IMR-90 (cell line): Measurements from ENCODE around the gene ITGA2. TPM values are rescaled to one million over a fixed set of nuclear protein-coding genes. Genes with fewer than 3 reads are reported as not detected.

Experiments
- ATAC-seq: fragments of 200-7000 bp; cut with Tn5 transposase; 2 replicates; pipeline ENCODE4 v1.9.1; 2020; ENCODE audit warnings: low read depth, mild to moderate bottlenecking, moderate library complexity
- BruUV-seq: library from RNA; stranded (reverse); fragments of 400-500 nt; replicated peaks from 2 replicates; lab custom pipeline; 2021; lab: Mats Ljungman, UMichigan
- CTCF ChIA-PET: fragments of 300-600 bp; formaldehyde crosslinking; extraction: SDS; loops from one replicate; lab custom pipeline; 2021; ENCODE audit warnings: antibody characterized with exemption; lab: Yijun Ruan, JAX
- POLR2A ChIA-PET: fragments of 300-600 bp; sonication (Branson Sonifier 250); formaldehyde crosslinking; loops from one replicate; lab custom pipeline; 2022; ENCODE audit warnings: antibody characterized with exemption; ENCODE audit not compliant: unreplicated experiment; lab: Charles Lee
- DNase-seq: peaks from one replicate; pipeline ENCODE4 v3.0.0; 2013
- H2AFZ ChIP-seq: replicated peaks from 2 replicates; pipeline ENCODE3; 2013; ENCODE audit warnings: low read length, mild to moderate bottlenecking; ENCODE audit not compliant: poor library complexity
- H2AK5ac ChIP-seq: 2 replicates; pipeline ENCODE4 v1.6.1; 2013; ENCODE audit warnings: low read depth, low read length, inconsistent platforms
- H2AK9ac ChIP-seq: replicated peaks from 2 replicates; pipeline ENCODE3; 2013; ENCODE audit warnings: mild to moderate bottlenecking, low read depth, low read length, moderate library complexity; ENCODE audit not compliant: poor library complexity
- H2BK120ac ChIP-seq: 2 replicates; pipeline ENCODE4 v1.6.1; 2013; ENCODE audit warnings: low read depth, low read length, inconsistent platforms
- H2BK15ac ChIP-seq: 3 replicates; pipeline ENCODE4 v1.6.1; 2013; ENCODE audit warnings: low read depth, low read length, inconsistent platforms
- H2BK20ac ChIP-seq: 2 replicates; pipeline ENCODE4 v1.6.1; 2013; ENCODE audit warnings: low read depth, mild to moderate bottlenecking, inconsistent platforms, low read length, moderate library complexity
- H2BK5ac ChIP-seq: 2 replicates; pipeline ENCODE4 v1.6.1; 2013; ENCODE audit warnings: mild to moderate bottlenecking, low read depth, low read length, inconsistent platforms; ENCODE audit not compliant: poor library complexity, severe bottlenecking
- H3K14ac ChIP-seq: replicated peaks from 2 replicates; pipeline ENCODE4 v1.6.1; 2013; ENCODE audit warnings: low read depth, low read length, inconsistent platforms
- H3K18ac ChIP-seq: 2 replicates; pipeline ENCODE4 v1.6.1; 2013; ENCODE audit warnings: low read depth, low read length, control low read depth
- H3K23ac ChIP-seq: 2 replicates; pipeline ENCODE4 v1.6.1; 2013; ENCODE audit warnings: low read depth, low read length, inconsistent platforms
- H3K27ac ChIP-seq: 2 replicates; pipeline ENCODE4 v1.5.1; 2013; ENCODE audit warnings: mild to moderate bottlenecking, control low read depth, low read length; ENCODE audit not compliant: insufficient read depth
- H3K27me3 ChIP-seq: 2 replicates; pipeline ENCODE4 v1.6.1; 2013; ENCODE audit warnings: low read length; ENCODE audit not compliant: control insufficient read depth, insufficient read depth
- H3K36me3 ChIP-seq: 2 replicates; pipeline ENCODE4 v1.6.1; 2013; ENCODE audit warnings: low read length, mixed read lengths; ENCODE audit not compliant: control insufficient read depth, insufficient read depth
- H3K4ac ChIP-seq: 2 replicates; pipeline ENCODE4 v1.6.1; 2013; ENCODE audit warnings: low read depth, low read length, inconsistent platforms
- H3K4me1 ChIP-seq: 2 replicates; pipeline ENCODE4 v1.6.1; 2013; ENCODE audit warnings: low read length, mixed read lengths; ENCODE audit not compliant: control insufficient read depth, insufficient read depth
- H3K4me2 ChIP-seq: 2 replicates; pipeline ENCODE4 v1.6.1; 2013; ENCODE audit warnings: low read depth, mild to moderate bottlenecking, control low read depth, low read length, moderate library complexity
- H3K4me3 ChIP-seq: 2 replicates; pipeline ENCODE4 v1.5.1; 2013; ENCODE audit warnings: low read depth, mild to moderate bottlenecking, control low read depth, low read length, moderate library complexity; ENCODE audit not compliant: insufficient read depth
- H3K56ac ChIP-seq: 2 replicates; pipeline ENCODE4 v1.6.1; 2013; ENCODE audit warnings: low read length, inconsistent platforms; ENCODE audit not compliant: insufficient read depth; ENCODE audit errors: extremely low read depth
- H3K79me1 ChIP-seq, 2 experiments: 2 replicates each; pipeline ENCODE4 v1.6.1; 2013; ENCODE audit warnings: low read length in 2 of 2, inconsistent platforms in 1 of 2, low read depth in 1 of 2
- H3K9ac ChIP-seq: 2 replicates; pipeline ENCODE4 v1.6.1; 2013; ENCODE audit warnings: low read depth, low read length, control low read depth
- H3K9me1 ChIP-seq: 2 replicates; pipeline ENCODE4 v1.6.1; 2013; ENCODE audit warnings: low read length, inconsistent platforms; ENCODE audit not compliant: insufficient read depth
- H3K9me3 ChIP-seq: 2 replicates; pipeline ENCODE4 v1.6.1; 2013; ENCODE audit warnings: low read length; ENCODE audit not compliant: control insufficient read depth, insufficient read depth
- H4K20me1 ChIP-seq: 2 replicates; pipeline ENCODE4 v1.6.1; 2013; ENCODE audit warnings: low read length, inconsistent platforms; ENCODE audit not compliant: insufficient read depth
- H4K5ac ChIP-seq: 2 replicates; pipeline ENCODE4 v1.6.1; 2013; ENCODE audit warnings: mild to moderate bottlenecking, low read depth, low read length, control low read depth
- H4K8ac ChIP-seq, 2 experiments: 2 replicates each; pipeline ENCODE4 v1.6.1; 2013; ENCODE audit warnings: low read depth in 2 of 2, low read length in 2 of 2, control low read depth in 1 of 2, inconsistent platforms in 1 of 2
- H4K91ac ChIP-seq: 2 replicates; pipeline ENCODE4 v1.6.1; 2013; ENCODE audit warnings: low read depth, low read length, inconsistent platforms; ENCODE audit not compliant: insufficient read depth
- POLR2A ChIP-seq: IDR thresholded peaks from 2 replicates; pipeline ENCODE4 v1.6.1; 2012; ENCODE audit warnings: mild to moderate bottlenecking, low read depth, low read length
- WGBS, 2 experiments: methylation state at CpG; one replicate each; pipeline versions ENCODE4 v1.1.5 to v1.1.7; 2013; ENCODE audit warnings: missing lambda C conversion rate in 2 of 2; ENCODE audit not compliant: insufficient read length in 1 of 2; ENCODE audit errors: extremely low coverage in 2 of 2; 5-methylcytosine and 5-hydroxymethylcytosine counted together
- dilution Hi-C: fragments of 300-500 bp; cut with HindIII; formaldehyde crosslinking; loops from one replicate; pipeline ENCODE4 v1.14.3; 2018; ENCODE audit warnings: low sequenced_read_pairs; ENCODE audit not compliant: unreplicated experiment
- in situ Hi-C: fragments of 300-500 bp; cut with MboI; formaldehyde crosslinking; loops from 3 replicates; pipeline ENCODE4 v1.14.3; 2019; ENCODE audit warnings: low sequenced_read_pairs, inconsistent platforms, mixed read lengths
- intact Hi-C: fragments of 100-400 bp; cut with micrococcal nuclease; formaldehyde crosslinking; loops from 2 replicates; pipeline ENCODE4 v1.10.0; 2022
- polyA plus RNA-seq, 3 experiments: library from polyadenylated mRNA; depleted of rRNA; stranded (reverse); fragments of >200 nt; gene quantifications; 2 replicates each; pipeline ENCODE4 v1.2.3, GENCODE V29; 2012; ENCODE audit warnings: low replicate concordance in 1 of 3
- total RNA-seq: library from RNA; depleted of rRNA; stranded (reverse); fragments of >200 nt; gene quantifications from 2 replicates; pipeline ENCODE4 v1.2.3, GENCODE V29; 2012
- TF ChIP-seq, protein P1 (sequence below): fragments of 150-350 bp; IDR thresholded peaks from 2 replicates; pipeline ENCODE4 v1.6.1; 2017; ENCODE audit warnings: mild to moderate bottlenecking, antibody characterized with exemption, low read length, low read depth

ITGA2 gene
- total and polyA plus RNA-seq, 2 of the 4 experiments (the other 2 are of a cell fraction) = 23.3 to 93.4 TPM

GRCh38 chr5:53041071-53041692, 52.0 kb downstream of the ITGA2 start:
- H3K4ac ChIP-seq = peak overlapping the region; percentile 22; the same call in 1 of the 2 replicates
- peak; percentile 65 for DNase-seq
- no peak overlapping the region for H3K56ac ChIP-seq
- peak; percentile 52 for ATAC-seq
- peaks cover 15% of the 10 kb centered on the region for H3K4me1 ChIP-seq
- no peak overlapping the region for H3K4me3 ChIP-seq
- peak overlapping the region; percentile 64; the same call in 1 of the 2 replicates for H2BK120ac ChIP-seq
- H3K18ac ChIP-seq = no peak overlapping the region
- H3K9ac ChIP-seq = no peak overlapping the region
- H4K20me1 ChIP-seq = no peaks in the 10 kb centered on the region
- no TSS peak for BruUV-seq
- no CpG with 5 or more reads among the region's 4 CpGs for WGBS, 2 experiments
- H3K9me3 ChIP-seq = no peaks in the 10 kb centered on the region
- H4K5ac ChIP-seq = no peak overlapping the region
- H2BK15ac ChIP-seq = no peak overlapping the region
- H2BK5ac ChIP-seq = peak overlapping the region; percentile 74
- intact Hi-C loops = no loop called here
- H3K9me1 ChIP-seq = peaks cover 13% of the 10 kb centered on the region
- no peaks in the 10 kb centered on the region for H3K27me3 ChIP-seq
- no peak overlapping the region for H2AFZ ChIP-seq
- no peak for TF ChIP-seq POLR2A
- TF ChIP-seq, protein P1, sequence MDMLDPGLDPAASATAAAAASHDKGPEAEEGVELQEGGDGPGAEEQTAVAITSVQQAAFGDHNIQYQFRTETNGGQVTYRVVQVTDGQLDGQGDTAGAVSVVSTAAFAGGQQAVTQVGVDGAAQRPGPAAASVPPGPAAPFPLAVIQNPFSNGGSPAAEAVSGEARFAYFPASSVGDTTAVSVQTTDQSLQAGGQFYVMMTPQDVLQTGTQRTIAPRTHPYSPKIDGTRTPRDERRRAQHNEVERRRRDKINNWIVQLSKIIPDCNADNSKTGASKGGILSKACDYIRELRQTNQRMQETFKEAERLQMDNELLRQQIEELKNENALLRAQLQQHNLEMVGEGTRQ = peak; percentile 36; the same call in 1 of the 2 replicates
- H4K8ac ChIP-seq = no peak overlapping the region; a peak in 1 of 4 replicates
- peak overlapping the region; percentile 41; the same call in 1 of the 2 replicates for H2BK20ac ChIP-seq
- no peak overlapping the region for H4K91ac ChIP-seq
- peak overlapping the region; percentile 82; the same call in 1 of the 2 replicates for H3K4me2 ChIP-seq
- ChIA-PET CTCF (no interaction called here), POLR2A (no interaction called here)
- H2AK5ac ChIP-seq = no peak overlapping the region
- H3K23ac ChIP-seq = peak overlapping the region; percentile 63; the same call in 1 of the 2 replicates
- peaks cover 1% of the 10 kb centered on the region; the same call in 1 of the 2 replicates for H3K36me3 ChIP-seq
- H2AK9ac ChIP-seq = no peak overlapping the region
- in situ Hi-C loops = no loop called here
- no peak overlapping the region for H3K14ac ChIP-seq
- dilution Hi-C loops = no loop called here
- peak overlapping the region; percentile 20; the same call in 1 of the 2 replicates for H3K27ac ChIP-seq
- H3K79me1 ChIP-seq = peaks cover 31 to 71% of the 10 kb centered on the region in 2 experiments
